Mesendoderm (in vitro differentiated cells): ENCODE results near the gene PCDHGB7.
"Not testable (repeated sequence)": the region's sequence is repeated elsewhere in the genome, so short reads cannot be mapped to it uniquely, and the experiment has no call there.

Experiments used
- DNase-seq: peaks from one replicate; pipeline ENCODE4 v3.0.0; 2013
- H2AK5ac ChIP-seq: 2 replicates; pipeline ENCODE4 v1.6.1; 2013; ENCODE audit warnings: low read length, inconsistent platforms
- H2BK120ac ChIP-seq: 2 replicates; pipeline ENCODE4 v1.6.1; 2013; ENCODE audit warnings: low read depth, mild to moderate bottlenecking, low read length, moderate library complexity, mixed read lengths
- H2BK15ac ChIP-seq: replicated peaks from 2 replicates; pipeline ENCODE4 v1.6.1; 2013; ENCODE audit warnings: low read depth, mild to moderate bottlenecking, moderate library complexity
- H2BK5ac ChIP-seq: 2 replicates; pipeline ENCODE4 v1.6.1; 2013; ENCODE audit warnings: low read length, inconsistent platforms
- H3K18ac ChIP-seq: 2 replicates; pipeline ENCODE4 v1.6.1; 2013; ENCODE audit warnings: mild to moderate bottlenecking, low read length, mixed read lengths
- H3K23ac ChIP-seq: one replicate; pipeline ENCODE4 v1.6.1; 2013; ENCODE audit warnings: low read length
- H3K27ac ChIP-seq: 2 replicates; pipeline ENCODE4 v1.5.1; 2013; ENCODE audit warnings: low read depth, mild to moderate bottlenecking, inconsistent platforms, low read length, moderate library complexity
- H3K27me3 ChIP-seq: 2 replicates; pipeline ENCODE4 v1.6.1; 2013; ENCODE audit warnings: low read length, control low read depth, mild to moderate bottlenecking, inconsistent platforms; ENCODE audit not compliant: insufficient read depth, poor library complexity
- H3K36me3 ChIP-seq: 2 replicates; pipeline ENCODE4 v1.6.1; 2013; ENCODE audit warnings: low read length, inconsistent platforms; ENCODE audit not compliant: control insufficient read depth, insufficient read depth
- H3K4ac ChIP-seq: one replicate; pipeline ENCODE4 v1.6.1; 2013; ENCODE audit warnings: low read depth, mild to moderate bottlenecking, low read length, moderate library complexity
- H3K4me1 ChIP-seq: 2 replicates; pipeline ENCODE4 v1.6.1; 2013; ENCODE audit warnings: low read depth, low read length, inconsistent platforms; ENCODE audit not compliant: control insufficient read depth
- H3K4me2 ChIP-seq: 2 replicates; pipeline ENCODE4 v1.6.1; 2013; ENCODE audit warnings: low read length
- H3K4me3 ChIP-seq: 2 replicates; pipeline ENCODE4 v1.5.1; 2013; ENCODE audit warnings: mild to moderate bottlenecking, low read length
- H3K56ac ChIP-seq: one replicate; pipeline ENCODE4 v1.6.1; 2013; ENCODE audit warnings: low read length
- H3K79me1 ChIP-seq: 2 replicates; pipeline ENCODE4 v1.6.1; 2013; ENCODE audit warnings: low read length, inconsistent platforms
- H3K79me2 ChIP-seq: 2 replicates; pipeline ENCODE4 v1.6.1; 2013; ENCODE audit warnings: mild to moderate bottlenecking, low read length; ENCODE audit not compliant: control insufficient read depth, insufficient read depth
- H3K9ac ChIP-seq: 2 replicates; pipeline ENCODE4 v1.6.1; 2013; ENCODE audit warnings: low read length, inconsistent platforms
- H4K5ac ChIP-seq: one replicate; pipeline ENCODE4 v1.6.1; 2013; ENCODE audit warnings: low read length
- H4K8ac ChIP-seq: one replicate; pipeline ENCODE4 v1.6.1; 2013; ENCODE audit warnings: low read depth, mild to moderate bottlenecking, control low read depth, low read length, moderate library complexity
- WGBS: extraction: QIAGEN DNeasy Blood & Tissue Kit; methylation state at CpG from one replicate; pipeline ENCODE4 v1.1.7; 2013; ENCODE audit warnings: low lambda C conversion rate, missing lambda C conversion rate; ENCODE audit not compliant: insufficient coverage; ENCODE audit errors: extremely low coverage; 5-methylcytosine and 5-hydroxymethylcytosine counted together

PCDHGB7 gene

DNA sequence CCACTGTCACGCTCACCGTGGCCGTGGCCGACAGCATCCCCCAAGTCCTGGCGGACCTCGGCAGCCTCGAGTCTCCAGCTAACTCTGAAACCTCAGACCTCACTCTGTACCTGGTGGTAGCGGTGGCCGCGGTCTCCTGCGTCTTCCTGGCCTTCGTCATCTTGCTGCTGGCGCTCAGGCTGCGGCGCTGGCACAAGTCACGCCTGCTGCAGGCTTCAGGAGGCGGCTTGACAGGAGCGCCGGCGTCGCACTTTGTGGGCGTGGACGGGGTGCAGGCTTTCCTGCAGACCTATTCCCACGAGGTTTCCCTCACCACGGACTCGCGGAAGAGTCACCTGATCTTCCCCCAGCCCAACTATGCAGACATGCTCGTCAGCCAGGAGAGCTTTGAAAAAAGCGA, 15.2 kb downstream of the PCDHGB7 start:
- not testable (repeated sequence) for H3K23ac ChIP-seq, H3K27ac ChIP-seq, H3K27me3 ChIP-seq, H3K56ac ChIP-seq, H2BK15ac ChIP-seq, DNase-seq, H4K5ac ChIP-seq, H2BK5ac ChIP-seq, H3K4me3 ChIP-seq, H3K18ac ChIP-seq, H3K79me1 ChIP-seq, H2BK120ac ChIP-seq, H3K4me1 ChIP-seq, H3K36me3 ChIP-seq, H2AK5ac ChIP-seq, H3K9ac ChIP-seq, H3K4me2 ChIP-seq, H3K4ac ChIP-seq, H4K8ac ChIP-seq, H3K79me2 ChIP-seq
- no CpG with 5 or more reads among the region's 29 CpGs for WGBS

DNA sequence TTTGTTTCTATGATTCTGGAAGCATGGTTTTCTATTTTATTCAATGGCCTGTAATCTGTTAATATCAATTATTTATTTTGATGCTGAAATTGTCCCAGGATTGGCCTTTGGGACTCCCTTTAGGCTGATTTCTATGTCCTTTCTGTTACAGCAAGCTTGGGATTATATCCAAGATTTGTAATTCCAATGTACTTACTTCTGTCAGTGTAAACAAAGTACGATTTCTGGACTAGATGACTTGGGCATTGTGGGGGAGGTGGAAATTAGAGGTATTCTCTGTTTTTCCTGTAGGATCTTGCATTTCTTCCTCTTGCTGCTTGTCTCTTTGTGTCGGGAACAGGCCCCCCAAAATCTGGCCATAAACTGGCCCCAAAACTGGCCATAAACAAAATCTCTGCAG, 16.5 kb downstream of the PCDHGB7 start:
- Histone ChIP-seq H3K23ac (no peak overlapping the region), H3K79me2 (no peaks in the 10 kb centered on the region), H3K79me1 (no peaks in the 10 kb centered on the region), H3K4me3 (no peak overlapping the region), H3K36me3 (no peaks in the 10 kb centered on the region), H4K8ac (no peak overlapping the region), H2BK5ac (no peak overlapping the region), H3K27me3 (no peaks in the 10 kb centered on the region), H3K27ac (no peak overlapping the region), H3K4me2 (no peak overlapping the region), H3K56ac (no peak overlapping the region), H4K5ac (no peak overlapping the region), H3K18ac (no peak overlapping the region), H2BK15ac (no peak overlapping the region), H2AK5ac (no peak overlapping the region), H2BK120ac (no peak overlapping the region), H3K9ac (no peak overlapping the region), H3K4me1 (no peaks in the 10 kb centered on the region), H3K4ac (no peak overlapping the region)
- no CpG with 5 or more reads among the region's 2 CpGs for WGBS
- no peak for DNase-seq

DNA sequence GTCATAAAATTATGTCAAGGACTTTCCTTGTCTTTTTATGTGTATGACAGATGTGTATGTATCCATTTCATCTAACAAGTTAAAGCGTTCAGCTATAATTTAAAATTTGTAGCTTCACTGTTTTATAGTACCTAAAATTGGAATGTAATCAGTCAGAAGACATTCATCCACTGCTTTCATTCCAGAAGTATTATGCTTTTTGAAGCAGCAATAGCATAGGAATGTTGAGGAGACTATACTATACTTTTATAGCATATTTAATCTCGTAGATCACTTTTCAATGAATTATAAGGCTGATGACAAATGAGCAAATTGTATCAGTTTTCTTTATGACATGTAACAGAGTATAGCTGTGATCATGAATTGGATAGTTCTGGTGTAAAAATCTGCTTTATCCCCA, 19.7 kb downstream of the PCDHGB7 start:
- Histone ChIP-seq H2BK15ac (no peak overlapping the region), H3K79me2 (no peaks in the 10 kb centered on the region), H2BK5ac (no peak overlapping the region), H3K18ac (no peak overlapping the region), H3K27me3 (no peaks in the 10 kb centered on the region), H3K56ac (no peak overlapping the region), H3K27ac (no peak overlapping the region), H4K8ac (no peak overlapping the region), H3K4me1 (no peaks in the 10 kb centered on the region), H3K4ac (no peak overlapping the region), H2AK5ac (no peak overlapping the region), H3K9ac (no peak overlapping the region), H3K4me2 (no peak overlapping the region), H3K79me1 (no peaks in the 10 kb centered on the region), H2BK120ac (no peak overlapping the region), H4K5ac (no peak overlapping the region), H3K23ac (no peak overlapping the region), H3K4me3 (no peak overlapping the region), H3K36me3 (no peaks in the 10 kb centered on the region)
- WGBS: no CpG with 5 or more reads among the region's 2 CpGs
- no peak for DNase-seq

DNA sequence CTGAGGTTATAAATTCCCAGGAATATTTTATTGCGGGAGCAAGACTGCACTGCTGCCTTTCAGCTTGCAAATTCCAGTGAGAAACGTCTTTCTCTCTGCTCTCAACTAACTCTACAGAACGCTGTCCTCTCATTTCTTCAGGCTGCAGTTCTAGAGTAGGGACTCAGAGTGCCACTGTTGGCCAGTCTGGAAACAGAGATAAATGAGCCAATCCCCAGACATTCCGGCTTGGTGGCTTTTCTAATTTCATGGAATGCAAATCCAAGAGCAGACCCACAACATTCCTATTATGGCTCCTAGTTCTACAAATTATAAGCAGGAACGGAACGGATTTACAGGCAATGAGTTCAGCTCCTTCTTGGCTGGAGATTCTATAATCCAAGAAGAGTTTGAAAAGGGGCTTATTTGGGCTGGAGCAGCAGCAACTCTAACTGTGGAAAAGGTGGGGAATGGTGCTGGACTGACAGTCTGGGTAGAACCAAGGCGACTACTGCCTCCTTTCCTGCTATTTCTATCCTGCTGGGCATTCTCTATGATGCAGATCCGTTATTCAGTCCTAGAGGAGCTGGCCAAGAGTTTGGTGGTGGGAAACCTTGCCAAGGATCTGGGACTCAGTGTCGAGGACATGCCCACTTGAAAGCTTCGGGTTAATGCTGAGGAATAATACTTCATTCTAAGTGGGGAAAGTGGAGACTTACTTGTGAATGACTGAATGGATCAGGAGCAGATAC, 22.1 kb downstream of the PCDHGB7 start:
- no peaks in the 10 kb centered on the region for H3K79me1 ChIP-seq
- WGBS: no CpG with 5 or more reads among the region's 10 CpGs

DNA sequence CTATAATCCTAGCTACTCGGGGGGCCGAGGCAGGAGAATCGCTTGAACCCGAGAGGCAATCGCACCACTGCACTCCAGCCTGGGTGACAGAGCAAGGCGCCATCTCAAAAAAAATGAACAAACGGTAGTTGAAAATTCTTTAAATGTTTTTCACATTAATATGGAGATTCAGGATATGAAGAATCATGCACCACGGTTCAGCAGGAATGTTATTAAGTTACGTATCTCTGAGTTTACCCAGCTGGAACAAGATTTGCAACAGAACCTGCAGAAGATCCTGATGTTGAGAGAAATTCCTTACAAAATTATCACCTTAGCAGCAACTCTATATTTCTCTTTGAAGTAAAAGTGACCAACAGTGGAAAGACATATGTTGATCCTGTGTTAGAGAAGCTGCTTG, 22.9 kb downstream of the PCDHGB7 start:
- no peak overlapping the region for H3K4me3 ChIP-seq
- H2BK120ac ChIP-seq: no peak overlapping the region
- no peak overlapping the region for H3K56ac ChIP-seq
- H2AK5ac ChIP-seq: no peak overlapping the region
- H3K4ac ChIP-seq: no peak overlapping the region
- H4K5ac ChIP-seq: no peak overlapping the region
- H3K9ac ChIP-seq: no peak overlapping the region
- no peak for DNase-seq
- no peak overlapping the region for H4K8ac ChIP-seq
- no peak overlapping the region for H2BK15ac ChIP-seq
- H2BK5ac ChIP-seq: no peak overlapping the region
- WGBS: no CpG with 5 or more reads among the region's 9 CpGs
- no peaks in the 10 kb centered on the region for H3K36me3 ChIP-seq
- H3K27me3 ChIP-seq: no peaks in the 10 kb centered on the region
- no peaks in the 10 kb centered on the region for H3K4me1 ChIP-seq
- no peak overlapping the region for H3K4me2 ChIP-seq
- no peak overlapping the region for H3K27ac ChIP-seq
- H3K79me1 ChIP-seq: no peaks in the 10 kb centered on the region
- H3K23ac ChIP-seq: no peak overlapping the region
- H3K79me2 ChIP-seq: no peaks in the 10 kb centered on the region
- no peak overlapping the region for H3K18ac ChIP-seq

More for the DNA sequence above, 22.1 kb downstream of the PCDHGB7 start:
- no peak overlapping the region for H3K4ac ChIP-seq
- no peak overlapping the region for H2BK15ac ChIP-seq
- no peak overlapping the region for H3K4me2 ChIP-seq
- H3K27me3 ChIP-seq: no peaks in the 10 kb centered on the region
- H3K9ac ChIP-seq: no peak overlapping the region
- no peak overlapping the region for H3K56ac ChIP-seq
- H2BK120ac ChIP-seq: no peak overlapping the region
- no peak for DNase-seq
- no peak overlapping the region for H4K8ac ChIP-seq
- H2AK5ac ChIP-seq: no peak overlapping the region
- H3K4me3 ChIP-seq: no peak overlapping the region
- H3K27ac ChIP-seq: no peak overlapping the region
- no peaks in the 10 kb centered on the region for H3K4me1 ChIP-seq
- no peaks in the 10 kb centered on the region for H3K79me2 ChIP-seq
- H3K36me3 ChIP-seq: no peaks in the 10 kb centered on the region
- H3K18ac ChIP-seq: no peak overlapping the region
- no peak overlapping the region for H3K23ac ChIP-seq
- no peak overlapping the region for H4K5ac ChIP-seq
- H2BK5ac ChIP-seq: no peak overlapping the region

DNA sequence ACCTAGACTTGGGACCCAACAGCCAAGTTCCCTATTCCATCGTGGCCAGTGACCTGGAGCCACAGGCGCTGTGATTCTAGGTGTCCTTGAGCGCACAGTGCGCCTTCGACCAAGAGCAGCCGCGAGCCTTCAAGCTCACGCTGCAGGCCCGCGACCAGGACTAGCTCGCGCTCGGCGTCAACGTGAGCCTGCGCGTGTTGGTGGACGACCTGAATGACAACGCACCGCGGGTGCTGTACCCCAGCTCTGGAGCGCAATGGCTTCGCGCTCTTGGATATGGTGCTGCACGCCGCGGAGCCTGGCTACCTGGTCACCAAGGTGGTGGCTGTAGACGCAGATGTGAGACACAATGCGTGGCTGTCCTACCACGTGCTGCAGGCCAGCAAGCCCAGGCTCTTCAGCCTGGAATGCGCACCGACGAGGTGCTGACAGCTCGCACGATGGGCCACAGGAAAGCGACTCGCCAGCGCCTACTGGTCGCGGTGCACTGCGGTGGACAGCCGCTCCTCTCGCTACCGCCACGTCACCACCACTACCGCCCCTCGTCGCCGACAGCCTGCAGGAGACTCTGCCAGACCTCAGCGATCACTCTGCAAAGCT, 24.2 kb downstream of the PCDHGB7 start:
- Histone ChIP-seq H3K4me2 (no peak overlapping the region), H3K4ac (no peak overlapping the region), H3K79me2 (no peaks in the 10 kb centered on the region), H2BK5ac (no peak overlapping the region), H2BK15ac (no peak overlapping the region), H3K36me3 (no peaks in the 10 kb centered on the region), H3K4me3 (no peak overlapping the region), H3K27me3 (no peaks in the 10 kb centered on the region), H3K56ac (no peak overlapping the region), H3K18ac (no peak overlapping the region), H3K27ac (no peak overlapping the region), H3K9ac (no peak overlapping the region), H3K23ac (no peak overlapping the region), H4K5ac (no peak overlapping the region), H3K79me1 (no peaks in the 10 kb centered on the region), H3K4me1 (no peaks in the 10 kb centered on the region), H2BK120ac (no peak overlapping the region), H4K8ac (no peak overlapping the region), H2AK5ac (no peak overlapping the region)
- no CpG with 5 or more reads among the region's 50 CpGs for WGBS
- DNase-seq: no peak
